MG63 (cell line): ENCODE results near the gene DECR2. TPM values are rescaled to one million over a fixed set of nuclear protein-coding genes. Genes with fewer than 3 reads are reported as not detected.
"Not testable (repeated sequence)": the region's sequence is repeated elsewhere in the genome, so short reads cannot be mapped to it uniquely, and the experiment has no call there.

ENCODE experiments used
- DNase-seq: peaks from one replicate; pipeline ENCODE4 v3.0.0-alpha.2; 2020
- H3K27me3 ChIP-seq: fragments of 250-450 bp; sonication (Bioruptor Pico); 2 replicates; pipeline ENCODE4 v1.5.1; 2020; ENCODE audit warnings: mild to moderate bottlenecking, moderate library complexity
- H3K36me3 ChIP-seq: fragments of 250-450 bp; sonication (Bioruptor Pico); 2 replicates; pipeline ENCODE4 v1.5.1; 2020; ENCODE audit warnings: mild to moderate bottlenecking, moderate library complexity
- H3K4me3 ChIP-seq: fragments of 250-450 bp; sonication (Bioruptor Pico); 2 replicates; pipeline ENCODE4 v1.5.1; 2020; ENCODE audit warnings: mild to moderate bottlenecking, moderate library complexity
- H3K9me3 ChIP-seq: fragments of 250-450 bp; sonication (Bioruptor Pico); 2 replicates; pipeline ENCODE4 v1.5.1; 2020; ENCODE audit warnings: mild to moderate bottlenecking, moderate library complexity
- total RNA-seq: library from RNA; depleted of rRNA; stranded (reverse); fragments of >200 nt; shearing (Covaris generic); gene quantifications from 2 replicates; pipeline ENCODE4 v1.2.3, GENCODE V29; 2014; ENCODE audit warnings: low replicate concordance

The DECR2 gene
- total RNA-seq, 1 experiment from 2014 or later, result 37.1 TPM

DNA sequence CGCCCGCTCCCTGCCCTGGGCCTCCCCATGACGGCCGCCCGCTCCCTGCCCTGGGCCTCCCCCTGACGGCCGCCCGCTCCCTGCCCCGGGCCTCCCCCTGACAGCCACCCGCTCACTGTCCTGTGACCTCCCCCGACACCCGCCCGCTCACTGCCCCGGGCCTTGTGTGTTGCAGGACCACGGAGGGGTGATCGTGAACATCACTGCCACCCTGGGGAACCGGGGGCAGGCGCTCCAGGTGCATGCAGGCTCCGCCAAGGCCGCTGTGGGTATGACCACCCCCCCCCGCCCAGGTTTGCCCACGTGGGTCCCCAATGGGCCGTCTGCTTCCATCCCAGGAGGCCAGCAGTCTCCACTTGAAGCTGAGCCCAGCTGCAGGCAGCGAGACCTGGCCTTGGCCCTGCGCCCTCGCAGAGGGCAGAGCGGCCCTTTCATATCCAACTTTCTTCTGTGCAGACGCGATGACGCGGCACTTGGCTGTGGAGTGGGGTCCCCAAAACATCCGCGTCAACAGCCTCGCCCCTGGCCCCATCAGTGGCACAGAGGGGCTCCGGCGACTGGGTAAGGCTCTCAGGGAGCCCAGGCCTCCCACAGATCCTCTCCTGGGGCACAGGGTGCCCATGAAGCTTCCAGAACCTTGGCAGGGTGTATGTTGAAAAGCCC lies 9.0 kb downstream of the DECR2 start:
- Histone ChIP-seq H3K9me3 (no peaks in the 10 kb centered on the region), H3K27me3 (no peaks in the 10 kb centered on the region), H3K4me3 (no peak overlapping the region), H3K36me3 (peaks cover 8% of the 10 kb centered on the region)
- DNase-seq, result no peak

DNA sequence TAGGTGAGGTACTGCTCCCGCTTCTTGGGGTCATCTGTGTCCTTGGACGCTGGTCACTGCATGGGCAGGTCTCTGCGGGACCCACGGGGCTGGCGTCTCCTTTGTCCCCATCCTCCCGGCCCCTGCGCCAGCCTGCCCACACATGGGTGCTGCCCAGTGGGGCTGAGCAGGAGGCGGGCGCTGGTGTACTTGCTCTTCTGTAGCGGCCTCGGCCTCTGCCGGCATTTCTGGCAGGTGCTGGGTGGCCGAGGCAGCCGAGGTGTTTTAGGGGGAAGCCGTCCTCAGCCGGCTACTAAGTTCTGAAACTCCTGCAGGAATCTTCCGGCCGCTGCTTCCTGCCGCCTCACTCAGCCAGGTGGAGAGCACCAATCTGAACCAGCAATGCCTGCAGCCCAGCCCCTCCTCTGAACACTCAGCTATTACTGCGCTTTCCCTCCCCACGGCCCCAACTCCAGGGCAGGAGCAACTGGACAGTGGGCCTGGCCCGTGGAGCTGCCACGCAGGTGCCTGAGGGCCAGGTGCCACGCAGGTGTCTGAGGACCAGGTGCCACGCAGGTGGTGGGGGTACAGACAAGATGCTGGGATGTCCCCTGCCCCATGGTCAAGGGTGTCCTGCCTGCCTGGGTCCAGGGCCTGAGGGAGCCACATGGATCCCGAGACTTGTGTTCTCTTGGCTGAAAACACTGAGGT lies 10.0 kb downstream of the DECR2 start:
- no peak for DNase-seq
- no peaks in the 10 kb centered on the region for H3K27me3 ChIP-seq
- peaks cover 8% of the 10 kb centered on the region for H3K36me3 ChIP-seq
- H3K9me3 ChIP-seq, result no peaks in the 10 kb centered on the region; the same call in 1 of the 2 replicates
- H3K4me3 ChIP-seq, result no peak overlapping the region

DNA sequence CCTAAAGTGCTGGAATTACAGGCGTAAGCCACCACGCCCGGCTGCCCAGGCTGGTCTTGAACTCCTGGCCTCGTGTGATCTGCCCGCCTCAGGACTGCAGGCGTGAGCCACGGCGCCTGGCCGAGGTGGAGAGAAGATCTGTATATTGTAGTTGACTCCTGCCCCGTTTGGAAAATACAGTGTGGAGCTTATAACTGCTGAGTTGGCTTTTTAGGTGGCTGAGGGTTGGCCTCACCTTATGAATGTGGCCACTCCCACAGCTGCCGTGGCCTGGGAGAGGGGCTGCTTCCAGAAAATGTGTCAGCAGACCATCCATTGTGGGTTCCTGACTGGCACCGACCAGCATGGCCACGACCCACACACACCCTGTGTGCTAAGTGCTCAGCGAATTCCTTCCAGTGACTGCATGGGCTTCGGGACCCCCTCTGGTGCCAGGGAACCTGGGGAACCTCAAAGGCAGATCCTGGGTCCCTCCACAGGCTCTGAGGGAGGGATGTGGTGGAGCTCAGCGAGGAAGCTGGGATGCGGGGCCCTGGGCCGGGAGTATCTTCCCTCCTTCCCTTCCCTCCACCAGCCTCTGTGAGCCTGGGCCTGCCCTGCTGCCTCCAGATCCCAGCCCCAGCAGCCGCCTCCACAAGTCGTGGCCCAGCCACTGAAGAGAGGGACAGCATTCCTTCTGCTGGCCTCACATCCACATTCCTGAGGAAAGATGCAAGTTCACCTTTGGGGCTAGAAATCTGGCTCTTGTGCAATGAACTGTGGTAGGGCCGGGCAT lies 12.9 kb downstream of the DECR2 start:
- H3K36me3 ChIP-seq, result peaks cover 8% of the 10 kb centered on the region
- no peaks in the 10 kb centered on the region; the same call in 1 of the 2 replicates for H3K9me3 ChIP-seq
- H3K27me3 ChIP-seq, result no peaks in the 10 kb centered on the region
- no peak overlapping the region for H3K4me3 ChIP-seq
- DNase-seq, result no peak

DNA sequence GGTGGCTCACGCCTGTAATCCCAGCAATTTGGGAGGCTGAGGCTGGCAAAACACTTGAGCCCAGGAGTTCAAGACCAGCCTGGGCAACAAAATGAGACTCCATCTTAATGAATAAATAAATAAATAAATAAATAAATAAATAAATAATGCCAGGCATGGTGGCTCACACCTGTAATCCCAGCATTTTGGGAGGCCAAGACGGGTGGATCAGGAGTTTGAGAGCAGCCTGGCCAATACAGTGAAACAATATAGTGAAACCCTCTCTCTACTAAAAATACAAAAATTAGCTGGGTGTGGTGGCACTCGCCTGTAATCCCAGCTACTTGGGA lies 13.4 kb downstream of the DECR2 start:
- H3K27me3 ChIP-seq, H3K4me3 ChIP-seq, DNase-seq: not testable (repeated sequence)

DNA sequence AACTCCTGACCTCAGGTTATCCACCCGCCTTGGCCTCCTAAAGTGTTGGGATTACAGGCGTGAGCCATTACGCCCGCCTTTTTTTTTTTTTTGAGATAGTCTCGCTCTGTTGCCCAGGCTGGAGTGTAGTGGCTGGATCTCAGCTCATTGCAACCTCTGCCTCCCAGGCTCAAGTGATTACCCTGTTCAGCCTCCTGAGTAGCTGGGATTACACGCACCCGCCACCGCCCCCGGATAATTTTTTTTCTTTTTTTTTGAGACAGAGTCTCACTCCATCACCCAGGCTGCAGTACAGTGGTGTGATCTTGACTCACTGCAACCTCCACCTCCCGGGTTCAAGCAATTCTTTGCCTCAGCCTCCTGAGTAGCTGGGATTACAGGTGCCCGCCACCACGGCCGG lies 20.5 kb downstream of the DECR2 start:
- not testable (repeated sequence) for H3K27me3 ChIP-seq, H3K4me3 ChIP-seq, H3K36me3 ChIP-seq, DNase-seq, H3K9me3 ChIP-seq

More for the DNA sequence above, 13.4 kb downstream of the DECR2 start:
- H3K36me3 ChIP-seq, H3K9me3 ChIP-seq: not testable (repeated sequence)

DNA sequence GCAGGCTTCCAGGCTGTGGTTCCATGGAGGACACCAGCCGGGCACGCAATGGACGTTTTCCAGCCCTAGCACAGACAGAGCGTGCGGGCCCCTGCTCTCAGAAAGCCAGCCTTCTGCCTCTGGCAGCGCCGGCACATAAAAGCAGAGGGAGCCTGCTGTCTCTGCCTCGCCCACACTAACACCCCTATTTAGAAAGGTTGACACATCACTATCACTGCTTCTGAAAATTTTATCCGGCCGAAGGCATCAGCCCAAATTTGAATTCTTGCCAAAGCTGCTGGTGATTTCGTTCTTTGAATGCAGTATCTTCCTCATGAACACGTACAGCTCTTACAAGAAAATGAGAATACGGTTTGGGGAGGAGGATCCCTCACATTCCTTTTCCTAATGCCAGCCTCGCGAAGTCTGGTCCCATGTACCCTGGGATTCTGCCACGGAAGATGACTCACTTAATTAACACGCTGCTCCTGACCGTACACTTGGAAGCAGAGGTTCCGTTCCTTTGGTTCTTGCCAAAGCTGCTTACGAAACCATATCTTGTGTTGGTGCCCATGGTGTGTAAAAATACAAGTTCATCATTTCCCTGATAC lies 22.4 kb downstream of the DECR2 start:
- Histone ChIP-seq H3K4me3 (peak overlapping the region; percentile 57), H3K9me3 (no peaks in the 10 kb centered on the region)

DNA sequence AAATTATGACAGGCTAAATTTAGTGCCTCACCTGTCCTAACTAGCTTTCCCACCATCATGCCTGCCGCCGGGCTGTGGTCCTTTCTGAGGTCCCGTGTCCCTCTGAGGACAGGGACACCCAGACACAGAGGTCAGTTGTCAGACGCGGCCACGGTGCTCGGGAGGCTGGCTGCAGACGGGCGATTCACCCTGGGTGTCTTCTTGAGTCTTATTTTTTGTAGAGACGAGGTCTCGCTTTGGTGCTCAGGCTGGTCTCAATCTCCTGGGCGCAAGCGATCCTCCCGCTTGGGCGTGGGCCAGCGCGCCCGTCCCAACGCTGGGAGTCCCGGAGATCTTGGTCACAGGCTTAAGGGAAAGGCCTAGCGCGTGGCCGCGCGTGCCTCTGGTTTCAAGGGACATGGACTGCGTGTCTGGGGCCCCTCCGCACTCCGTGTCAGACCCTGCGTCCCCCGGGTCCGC lies 23.0 kb downstream of the DECR2 start:
- peaks cover 11% of the 10 kb centered on the region for H3K36me3 ChIP-seq
- DNase-seq, result peak; percentile 64
- peak overlapping the region; percentile 57 for H3K4me3 ChIP-seq
- H3K9me3 ChIP-seq, result no peaks in the 10 kb centered on the region
- H3K27me3 ChIP-seq, result no peaks in the 10 kb centered on the region

More for the DNA sequence above, 22.4 kb downstream of the DECR2 start:
- DNase-seq, result peak; percentile 97
- no peaks in the 10 kb centered on the region for H3K27me3 ChIP-seq
- peaks cover 11% of the 10 kb centered on the region for H3K36me3 ChIP-seq

DNA sequence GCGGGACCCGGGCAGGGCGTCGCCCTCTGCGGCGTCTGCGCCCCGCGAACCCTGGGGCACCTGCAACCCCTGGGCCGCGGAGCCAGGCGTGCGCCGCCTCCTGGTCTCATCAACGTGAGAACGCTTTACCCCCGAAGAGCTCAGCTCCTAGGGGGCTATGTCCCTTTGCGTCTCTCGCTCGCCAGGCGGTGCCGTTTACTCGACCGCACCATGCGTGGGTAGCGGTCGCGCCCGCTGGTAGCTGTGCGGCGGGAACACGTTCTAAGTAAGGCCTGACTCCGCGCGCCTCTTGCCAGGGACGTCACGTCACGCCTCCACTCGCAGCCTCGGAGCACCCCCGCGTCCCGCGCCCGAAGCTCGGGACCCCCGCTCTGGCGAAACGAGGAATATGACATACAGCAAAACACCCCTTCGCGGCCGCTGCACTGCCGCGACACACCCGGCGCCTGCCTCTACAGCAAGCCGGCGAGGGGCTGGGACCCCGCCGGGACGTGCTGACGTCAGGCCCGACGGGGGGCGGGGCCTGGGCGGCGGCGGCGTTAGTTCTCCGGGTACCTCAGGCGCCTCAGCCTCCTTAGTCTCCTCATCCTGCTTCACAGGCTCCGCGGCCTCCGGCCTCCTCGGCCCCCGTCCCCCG lies 23.5 kb downstream of the DECR2 start, which contains the start of gene RAB11FIP3:
TSS of gene RAB11FIP3 (plus strand) at position 568 of the 637 bp plus-strand sequence. CDS start 358 bp downstream, outside the sequence.
- Histone ChIP-seq H3K36me3 (peaks cover 11% of the 10 kb centered on the region), H3K27me3 (no peaks in the 10 kb centered on the region), H3K4me3 (peak within 1 kb of the TSS; percentile 71), H3K9me3 (no peaks in the 10 kb centered on the region)
- peak; percentile 89 for DNase-seq

DNA sequence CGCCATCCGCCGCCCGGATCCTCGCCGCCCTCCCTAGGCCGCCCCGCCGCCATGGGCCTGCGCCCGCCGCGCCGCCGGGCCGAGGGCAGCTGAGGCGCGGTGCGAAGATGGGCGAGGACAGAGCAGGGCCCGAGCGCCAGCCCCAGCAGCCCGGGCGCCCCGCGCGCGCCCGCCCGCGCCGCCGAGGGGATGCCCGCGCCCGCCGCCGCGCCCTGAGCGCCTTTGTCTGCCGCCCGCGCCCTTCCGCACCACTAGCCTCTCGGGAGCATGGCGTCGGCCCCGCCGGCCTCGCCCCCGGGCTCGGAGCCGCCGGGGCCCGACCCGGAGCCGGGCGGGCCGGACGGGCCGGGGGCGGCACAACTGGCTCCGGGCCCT lies 24.0 kb downstream of the DECR2 start:
- Histone ChIP-seq H3K36me3 (peaks cover 11% of the 10 kb centered on the region), H3K9me3 (no peaks in the 10 kb centered on the region), H3K27me3 (no peaks in the 10 kb centered on the region), H3K4me3 (peak overlapping the region; percentile 57)
- no peak for DNase-seq

DNA sequence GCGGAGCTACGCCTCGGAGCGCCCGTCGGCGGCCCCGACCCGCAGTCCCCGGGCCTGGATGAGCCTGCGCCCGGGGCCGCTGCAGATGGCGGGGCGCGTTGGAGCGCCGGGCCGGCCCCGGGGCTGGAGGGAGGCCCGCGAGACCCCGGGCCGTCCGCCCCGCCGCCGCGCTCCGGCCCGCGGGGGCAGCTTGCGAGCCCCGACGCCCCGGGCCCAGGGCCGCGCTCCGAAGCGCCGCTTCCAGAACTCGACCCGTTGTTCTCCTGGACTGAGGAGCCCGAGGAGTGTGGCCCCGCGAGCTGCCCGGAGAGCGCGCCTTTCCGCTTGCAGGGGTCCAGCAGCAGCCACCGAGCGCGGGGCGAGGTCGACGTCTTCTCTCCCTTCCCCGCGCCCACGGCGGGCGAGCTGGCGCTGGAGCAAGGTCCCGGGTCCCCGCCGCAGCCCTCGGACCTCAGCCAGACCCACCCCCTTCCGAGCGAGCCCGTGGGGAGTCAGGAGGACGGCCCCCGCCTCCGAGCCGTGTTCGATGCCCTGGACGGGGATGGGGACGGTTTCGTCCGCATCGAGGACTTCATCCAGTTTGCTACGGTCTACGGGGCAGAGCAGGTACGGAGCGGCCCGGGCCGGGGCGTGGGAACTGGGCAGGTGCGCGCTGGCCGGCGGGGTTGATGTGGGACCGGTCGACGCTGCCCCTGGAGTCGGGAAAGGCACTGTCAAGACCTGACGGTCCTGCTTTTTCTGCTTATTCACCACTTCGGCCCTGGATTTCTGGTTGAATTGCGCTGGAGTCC lies 24.6 kb downstream of the DECR2 start:
- Histone ChIP-seq H3K4me3 (peak overlapping the region; percentile 71), H3K36me3 (peaks cover 11% of the 10 kb centered on the region), H3K9me3 (no peaks in the 10 kb centered on the region), H3K27me3 (no peaks in the 10 kb centered on the region)
- DNase-seq, result no peak

DNA sequence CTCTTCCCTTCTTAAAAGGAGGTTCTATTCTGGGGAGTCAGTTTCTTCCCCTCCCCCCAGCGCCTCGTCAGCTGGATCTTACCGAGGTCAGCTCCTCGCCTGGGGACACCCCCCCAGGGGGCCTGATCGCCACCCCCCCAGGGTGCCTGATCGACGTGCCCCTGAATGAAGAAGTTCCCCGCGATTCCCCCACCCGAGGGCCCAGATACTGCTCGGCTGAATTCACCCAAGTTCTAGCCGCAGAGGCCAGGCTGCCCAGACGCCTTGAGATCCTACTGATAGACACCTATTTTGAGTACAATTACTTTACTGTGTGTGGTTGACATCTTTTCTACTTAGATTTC lies 25.2 kb downstream of the DECR2 start:
- no peaks in the 10 kb centered on the region for H3K27me3 ChIP-seq
- peaks cover 11% of the 10 kb centered on the region for H3K36me3 ChIP-seq
- H3K4me3 ChIP-seq, result peak overlapping the region; percentile 71
- no peaks in the 10 kb centered on the region for H3K9me3 ChIP-seq
- no peak for DNase-seq

DNA sequence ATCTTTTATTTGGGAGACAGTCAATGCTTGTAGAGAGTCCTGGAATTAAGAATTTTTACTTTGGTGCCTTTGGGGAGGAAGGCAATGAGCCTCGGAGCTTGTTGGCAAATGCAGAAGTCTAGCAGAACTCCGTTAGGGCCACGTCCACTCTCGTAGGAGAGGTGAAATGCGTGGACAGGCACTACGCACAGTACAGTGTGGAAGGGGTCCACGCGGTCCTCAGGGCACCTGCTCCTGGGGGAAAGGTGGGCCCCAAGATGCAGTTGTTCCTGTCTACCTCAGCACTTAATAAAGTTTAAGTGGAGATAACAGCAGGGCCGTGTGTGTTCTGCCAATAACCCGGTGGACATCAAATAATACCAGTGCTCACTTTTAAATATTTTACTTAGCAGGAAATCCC lies 25.6 kb downstream of the DECR2 start:
- peak overlapping the region; percentile 71 for H3K4me3 ChIP-seq

DNA sequence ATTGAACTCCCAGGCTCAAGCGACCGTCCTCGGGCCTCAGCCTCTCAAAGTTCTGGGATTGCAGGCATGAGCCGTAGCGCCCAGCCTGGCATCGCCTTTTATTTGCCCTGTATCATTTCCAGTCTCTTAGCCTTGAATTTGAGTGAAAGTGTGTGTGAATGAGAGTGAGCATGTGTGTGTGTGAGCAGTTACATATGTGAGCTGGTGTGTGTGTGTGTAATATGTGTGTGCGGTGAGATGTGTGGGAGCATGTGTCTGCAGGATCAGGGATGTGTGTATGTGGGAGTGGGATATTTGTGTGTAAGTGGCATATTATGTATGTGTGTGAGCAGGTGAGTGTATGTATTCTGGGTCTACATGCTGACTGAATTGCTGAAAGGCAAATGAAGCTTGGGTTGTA lies 29.2 kb downstream of the DECR2 start:
- Histone ChIP-seq H3K36me3 (peaks cover 16% of the 10 kb centered on the region), H3K27me3 (no peaks in the 10 kb centered on the region), H3K9me3 (no peaks in the 10 kb centered on the region), H3K4me3 (no peak overlapping the region)
- no peak for DNase-seq

More for the DNA sequence above, 25.6 kb downstream of the DECR2 start:
- H3K36me3 ChIP-seq, result peaks cover 11% of the 10 kb centered on the region
- H3K9me3 ChIP-seq, result no peaks in the 10 kb centered on the region
- no peaks in the 10 kb centered on the region for H3K27me3 ChIP-seq
- no peak for DNase-seq

DNA sequence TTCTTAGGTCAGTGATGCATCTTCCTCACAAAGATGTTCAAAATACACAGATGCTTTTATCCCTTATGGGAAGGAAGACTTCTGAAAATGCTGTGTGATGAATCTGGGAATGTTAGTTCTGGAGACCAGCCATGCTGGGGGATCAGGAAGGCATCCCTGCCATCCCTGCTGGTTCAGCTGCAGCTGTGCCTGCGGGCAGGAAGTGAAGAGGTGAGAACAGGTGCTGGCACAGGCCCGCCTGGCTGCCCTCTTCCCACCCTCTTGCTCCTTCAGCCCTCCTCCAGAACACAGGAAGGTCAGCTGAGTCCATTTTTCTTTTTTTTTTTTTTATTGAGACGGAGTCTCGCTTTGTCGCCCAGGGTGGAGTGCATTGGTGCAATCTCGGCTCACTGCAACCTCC lies 38.9 kb downstream of the DECR2 start:
- Histone ChIP-seq H3K27me3 (no peaks in the 10 kb centered on the region), H3K36me3 (peaks cover 21% of the 10 kb centered on the region), H3K9me3 (no peaks in the 10 kb centered on the region), H3K4me3 (no peak overlapping the region)
- no peak for DNase-seq

DNA sequence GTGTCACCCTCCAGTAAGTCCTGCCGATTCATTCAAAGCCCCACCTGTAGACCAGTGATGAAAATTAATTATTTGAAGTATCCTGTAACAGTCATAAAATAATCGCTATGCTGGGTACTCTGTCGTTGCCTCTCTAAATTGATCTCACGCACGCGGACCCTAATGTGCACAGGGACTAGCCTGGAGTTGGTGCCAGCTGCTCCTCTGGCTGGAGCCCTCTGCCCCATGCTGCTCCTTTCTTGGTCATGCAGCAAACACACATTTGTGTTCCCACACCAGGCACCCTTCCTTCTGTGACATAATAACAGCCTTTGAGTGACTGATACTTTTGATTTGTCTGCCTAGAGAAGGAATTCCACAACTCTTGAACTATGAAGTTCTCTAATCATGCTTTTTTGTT lies 39.8 kb downstream of the DECR2 start:
- DNase-seq, result no peak
- H3K27me3 ChIP-seq, result no peaks in the 10 kb centered on the region
- H3K36me3 ChIP-seq, result peaks cover 21% of the 10 kb centered on the region
- H3K9me3 ChIP-seq, result no peaks in the 10 kb centered on the region
- no peak overlapping the region for H3K4me3 ChIP-seq

DNA sequence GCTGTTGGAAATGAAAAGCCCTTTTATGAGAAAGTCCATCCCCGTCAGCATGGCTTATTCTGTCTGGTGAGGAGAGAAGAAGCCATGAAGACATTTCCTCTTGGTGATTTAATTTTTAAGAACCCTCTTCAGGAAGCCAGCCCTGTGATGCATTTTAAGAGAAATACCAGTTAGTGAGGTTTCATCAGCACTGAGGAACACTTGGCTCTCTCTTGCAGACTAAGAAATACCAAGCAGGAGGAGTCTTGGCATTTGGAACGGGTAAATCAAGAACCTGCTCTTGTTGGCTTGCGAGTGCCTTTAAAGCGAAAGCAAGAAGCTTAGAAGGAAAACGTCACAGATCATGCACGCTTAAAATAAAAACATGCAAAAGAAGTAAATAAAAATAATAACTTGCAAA lies 41.3 kb downstream of the DECR2 start:
- no peak for DNase-seq
- Histone ChIP-seq H3K27me3 (no peaks in the 10 kb centered on the region), H3K4me3 (no peak overlapping the region), H3K9me3 (no peaks in the 10 kb centered on the region), H3K36me3 (peaks cover 21% of the 10 kb centered on the region)
